IMR-90 (cell line): ENCODE results near the gene AGBL1. TPM values are rescaled to one million over a fixed set of nuclear protein-coding genes. Genes with fewer than 3 reads are reported as not detected.

Source experiments
- ATAC-seq: fragments of 200-7000 bp; cut with Tn5 transposase; 2 replicates; pipeline ENCODE4 v1.9.1; 2020; ENCODE audit warnings: low read depth, mild to moderate bottlenecking, moderate library complexity
- BruUV-seq: library from RNA; stranded (reverse); fragments of 400-500 nt; replicated peaks from 2 replicates; lab custom pipeline; 2021; lab: Mats Ljungman, UMichigan
- CTCF ChIA-PET: fragments of 300-600 bp; formaldehyde crosslinking; extraction: SDS; loops from one replicate; lab custom pipeline; 2021; ENCODE audit warnings: antibody characterized with exemption; lab: Yijun Ruan, JAX
- POLR2A ChIA-PET: fragments of 300-600 bp; sonication (Branson Sonifier 250); formaldehyde crosslinking; loops from one replicate; lab custom pipeline; 2022; ENCODE audit warnings: antibody characterized with exemption; ENCODE audit not compliant: unreplicated experiment; lab: Charles Lee
- DNase-seq: peaks from one replicate; pipeline ENCODE4 v3.0.0; 2013
- H2AFZ ChIP-seq: replicated peaks from 2 replicates; pipeline ENCODE3; 2013; ENCODE audit warnings: low read length, mild to moderate bottlenecking; ENCODE audit not compliant: poor library complexity
- H2AK5ac ChIP-seq: 2 replicates; pipeline ENCODE4 v1.6.1; 2013; ENCODE audit warnings: low read depth, low read length, inconsistent platforms
- H2AK9ac ChIP-seq: replicated peaks from 2 replicates; pipeline ENCODE3; 2013; ENCODE audit warnings: mild to moderate bottlenecking, low read depth, low read length, moderate library complexity; ENCODE audit not compliant: poor library complexity
- H2BK120ac ChIP-seq: 2 replicates; pipeline ENCODE4 v1.6.1; 2013; ENCODE audit warnings: low read depth, low read length, inconsistent platforms
- H2BK15ac ChIP-seq: 3 replicates; pipeline ENCODE4 v1.6.1; 2013; ENCODE audit warnings: low read depth, low read length, inconsistent platforms
- H2BK20ac ChIP-seq: 2 replicates; pipeline ENCODE4 v1.6.1; 2013; ENCODE audit warnings: low read depth, mild to moderate bottlenecking, inconsistent platforms, low read length, moderate library complexity
- H2BK5ac ChIP-seq: 2 replicates; pipeline ENCODE4 v1.6.1; 2013; ENCODE audit warnings: mild to moderate bottlenecking, low read depth, low read length, inconsistent platforms; ENCODE audit not compliant: poor library complexity, severe bottlenecking
- H3K14ac ChIP-seq: replicated peaks from 2 replicates; pipeline ENCODE4 v1.6.1; 2013; ENCODE audit warnings: low read depth, low read length, inconsistent platforms
- H3K18ac ChIP-seq: 2 replicates; pipeline ENCODE4 v1.6.1; 2013; ENCODE audit warnings: low read depth, low read length, control low read depth
- H3K23ac ChIP-seq: 2 replicates; pipeline ENCODE4 v1.6.1; 2013; ENCODE audit warnings: low read depth, low read length, inconsistent platforms
- H3K27ac ChIP-seq: 2 replicates; pipeline ENCODE4 v1.5.1; 2013; ENCODE audit warnings: mild to moderate bottlenecking, control low read depth, low read length; ENCODE audit not compliant: insufficient read depth
- H3K27me3 ChIP-seq: 2 replicates; pipeline ENCODE4 v1.6.1; 2013; ENCODE audit warnings: low read length; ENCODE audit not compliant: control insufficient read depth, insufficient read depth
- H3K36me3 ChIP-seq: 2 replicates; pipeline ENCODE4 v1.6.1; 2013; ENCODE audit warnings: low read length, mixed read lengths; ENCODE audit not compliant: control insufficient read depth, insufficient read depth
- H3K4ac ChIP-seq: 2 replicates; pipeline ENCODE4 v1.6.1; 2013; ENCODE audit warnings: low read depth, low read length, inconsistent platforms
- H3K4me1 ChIP-seq: 2 replicates; pipeline ENCODE4 v1.6.1; 2013; ENCODE audit warnings: low read length, mixed read lengths; ENCODE audit not compliant: control insufficient read depth, insufficient read depth
- H3K4me2 ChIP-seq: 2 replicates; pipeline ENCODE4 v1.6.1; 2013; ENCODE audit warnings: low read depth, mild to moderate bottlenecking, control low read depth, low read length, moderate library complexity
- H3K4me3 ChIP-seq: 2 replicates; pipeline ENCODE4 v1.5.1; 2013; ENCODE audit warnings: low read depth, mild to moderate bottlenecking, control low read depth, low read length, moderate library complexity; ENCODE audit not compliant: insufficient read depth
- H3K56ac ChIP-seq: 2 replicates; pipeline ENCODE4 v1.6.1; 2013; ENCODE audit warnings: low read length, inconsistent platforms; ENCODE audit not compliant: insufficient read depth; ENCODE audit errors: extremely low read depth
- H3K79me1 ChIP-seq, 2 experiments: 2 replicates each; pipeline ENCODE4 v1.6.1; 2013; ENCODE audit warnings: low read length in 2 of 2, inconsistent platforms in 1 of 2, low read depth in 1 of 2
- H3K9ac ChIP-seq: 2 replicates; pipeline ENCODE4 v1.6.1; 2013; ENCODE audit warnings: low read depth, low read length, control low read depth
- H3K9me1 ChIP-seq: 2 replicates; pipeline ENCODE4 v1.6.1; 2013; ENCODE audit warnings: low read length, inconsistent platforms; ENCODE audit not compliant: insufficient read depth
- H3K9me3 ChIP-seq: 2 replicates; pipeline ENCODE4 v1.6.1; 2013; ENCODE audit warnings: low read length; ENCODE audit not compliant: control insufficient read depth, insufficient read depth
- H4K20me1 ChIP-seq: 2 replicates; pipeline ENCODE4 v1.6.1; 2013; ENCODE audit warnings: low read length, inconsistent platforms; ENCODE audit not compliant: insufficient read depth
- H4K5ac ChIP-seq: 2 replicates; pipeline ENCODE4 v1.6.1; 2013; ENCODE audit warnings: mild to moderate bottlenecking, low read depth, low read length, control low read depth
- H4K8ac ChIP-seq, 2 experiments: 2 replicates each; pipeline ENCODE4 v1.6.1; 2013; ENCODE audit warnings: low read depth in 2 of 2, low read length in 2 of 2, control low read depth in 1 of 2, inconsistent platforms in 1 of 2
- H4K91ac ChIP-seq: 2 replicates; pipeline ENCODE4 v1.6.1; 2013; ENCODE audit warnings: low read depth, low read length, inconsistent platforms; ENCODE audit not compliant: insufficient read depth
- BHLHE40 ChIP-seq: fragments of 150-350 bp; IDR thresholded peaks from 2 replicates; pipeline ENCODE4 v1.6.1; 2016; ENCODE audit warnings: mild to moderate bottlenecking, low read depth, low read length
- CHD1 ChIP-seq: IDR thresholded peaks from 2 replicates; pipeline ENCODE4 v1.6.1; 2012; ENCODE audit warnings: low read depth, low read length, improper control_type of control experiment
- FOS ChIP-seq: fragments of 150-350 bp; IDR thresholded peaks from 2 replicates; pipeline ENCODE4 v1.6.1; 2016; ENCODE audit warnings: low read depth, low read length
- MXI1 ChIP-seq: IDR thresholded peaks from 2 replicates; pipeline ENCODE4 v1.6.1; 2012; ENCODE audit warnings: low read depth, mild to moderate bottlenecking, low read length, moderate library complexity, borderline replicate concordance
- RFX5 ChIP-seq: IDR thresholded peaks from 2 replicates; pipeline ENCODE4 v1.8.0; 2012; ENCODE audit warnings: low read depth, mild to moderate bottlenecking, low read length, moderate library complexity
- WGBS, 2 experiments: methylation state at CpG; one replicate each; pipeline versions ENCODE4 v1.1.5 to v1.1.7; 2013; ENCODE audit warnings: missing lambda C conversion rate in 2 of 2; ENCODE audit not compliant: insufficient read length in 1 of 2; ENCODE audit errors: extremely low coverage in 2 of 2; 5-methylcytosine and 5-hydroxymethylcytosine counted together
- dilution Hi-C: fragments of 300-500 bp; cut with HindIII; formaldehyde crosslinking; loops from one replicate; pipeline ENCODE4 v1.14.3; 2018; ENCODE audit warnings: low sequenced_read_pairs; ENCODE audit not compliant: unreplicated experiment
- in situ Hi-C: fragments of 300-500 bp; cut with MboI; formaldehyde crosslinking; loops from 3 replicates; pipeline ENCODE4 v1.14.3; 2019; ENCODE audit warnings: low sequenced_read_pairs, inconsistent platforms, mixed read lengths
- intact Hi-C: fragments of 100-400 bp; cut with micrococcal nuclease; formaldehyde crosslinking; loops from 2 replicates; pipeline ENCODE4 v1.10.0; 2022
- polyA plus RNA-seq, 3 experiments: library from polyadenylated mRNA; depleted of rRNA; stranded (reverse); fragments of >200 nt; gene quantifications; 2 replicates each; pipeline ENCODE4 v1.2.3, GENCODE V29; 2012; ENCODE audit warnings: low replicate concordance in 1 of 3
- total RNA-seq: library from RNA; depleted of rRNA; stranded (reverse); fragments of >200 nt; gene quantifications from 2 replicates; pipeline ENCODE4 v1.2.3, GENCODE V29; 2012
- TF ChIP-seq, protein P1 (sequence below): fragments of 150-350 bp; IDR thresholded peaks from 2 replicates; pipeline ENCODE4 v1.6.1; 2017; ENCODE audit warnings: mild to moderate bottlenecking, antibody characterized with exemption, low read length, low read depth

The AGBL1 gene
- total and polyA plus RNA-seq, 2 of the 4 experiments (the other 2 are of a cell fraction) = not detected

DNA sequence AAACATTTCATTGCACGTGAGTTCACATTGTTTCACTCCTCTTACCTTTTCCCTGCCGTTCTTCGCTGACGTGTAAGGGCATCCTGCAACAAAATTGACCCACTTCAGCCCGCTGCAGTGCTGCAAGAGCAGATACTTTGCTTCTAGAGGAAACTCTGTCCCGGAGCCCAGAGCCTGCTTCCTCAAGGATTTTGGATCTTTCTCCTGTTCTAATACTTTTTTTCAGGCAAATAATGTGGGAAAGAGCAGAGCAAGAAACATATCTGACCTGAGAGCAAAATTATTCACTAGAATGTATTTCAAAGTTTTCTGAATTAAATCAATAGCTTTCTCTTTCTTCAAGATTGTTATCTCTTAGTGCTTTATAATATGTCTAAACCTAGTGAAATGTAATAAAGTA, 303.9 kb downstream of the AGBL1 start:
- no peak overlapping the region for H4K8ac ChIP-seq
- H4K5ac ChIP-seq = no peak overlapping the region
- no peak overlapping the region for H2AK9ac ChIP-seq
- no peaks in the 10 kb centered on the region for H3K79me1 ChIP-seq
- H3K4ac ChIP-seq = no peak overlapping the region
- no peaks in the 10 kb centered on the region for H3K36me3 ChIP-seq
- DNase-seq = no peak
- H3K4me1 ChIP-seq = no peaks in the 10 kb centered on the region
- no peak overlapping the region for H2AK5ac ChIP-seq
- ATAC-seq = no peak
- no peak overlapping the region for H3K4me2 ChIP-seq
- no peak overlapping the region for H3K9ac ChIP-seq
- H3K4me3 ChIP-seq = no peak overlapping the region
- dilution Hi-C loops (no loop called here), in situ Hi-C loops (no loop called here), intact Hi-C loops (no loop called here)
- no peak overlapping the region for H2AFZ ChIP-seq
- H3K27ac ChIP-seq = no peak overlapping the region
- no CpG with 5 or more reads among the region's 6 CpGs for WGBS, 2 experiments
- H2BK15ac ChIP-seq = no peak overlapping the region
- H2BK120ac ChIP-seq = no peak overlapping the region
- no peaks in the 10 kb centered on the region for H3K27me3 ChIP-seq
- H3K9me1 ChIP-seq = no peaks in the 10 kb centered on the region
- H2BK5ac ChIP-seq = no peak overlapping the region
- no peak overlapping the region for H3K23ac ChIP-seq
- peaks cover 25% of the 10 kb centered on the region for H3K9me3 ChIP-seq
- H4K91ac ChIP-seq = no peak overlapping the region
- no peak overlapping the region for H3K56ac ChIP-seq
- ChIA-PET POLR2A (no interaction called here), CTCF (no interaction called here)
- TF ChIP-seq, protein P1, sequence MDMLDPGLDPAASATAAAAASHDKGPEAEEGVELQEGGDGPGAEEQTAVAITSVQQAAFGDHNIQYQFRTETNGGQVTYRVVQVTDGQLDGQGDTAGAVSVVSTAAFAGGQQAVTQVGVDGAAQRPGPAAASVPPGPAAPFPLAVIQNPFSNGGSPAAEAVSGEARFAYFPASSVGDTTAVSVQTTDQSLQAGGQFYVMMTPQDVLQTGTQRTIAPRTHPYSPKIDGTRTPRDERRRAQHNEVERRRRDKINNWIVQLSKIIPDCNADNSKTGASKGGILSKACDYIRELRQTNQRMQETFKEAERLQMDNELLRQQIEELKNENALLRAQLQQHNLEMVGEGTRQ = no peak
- TF ChIP-seq BHLHE40 (no peak), CHD1 (no peak), FOS (no peak), MXI1 (no peak), RFX5 (no peak)
- no TSS peak for BruUV-seq
- no peak overlapping the region for H3K18ac ChIP-seq
- no peak overlapping the region for H3K14ac ChIP-seq
- H4K20me1 ChIP-seq = no peaks in the 10 kb centered on the region
- H2BK20ac ChIP-seq = no peak overlapping the region
